PC-9 (cell line): Measurements from ENCODE around the gene TNFRSF1A. TPM values are rescaled to one million over a fixed set of nuclear protein-coding genes. Genes with fewer than 3 reads are reported as not detected.
A peak's percentile ranks its signal among the peaks of the same experiment; 100 is the strongest.

Experiments
- BruUV-seq: library from RNA; stranded (reverse); fragments of 400-500 nt; replicated peaks from 2 replicates; lab custom pipeline; 2021; lab: Mats Ljungman, UMichigan
- CTCF ChIA-PET: fragments of 300-600 bp; sonication (Branson Sonifier 250); formaldehyde crosslinking; loops from one replicate; lab custom pipeline; 2022; ENCODE audit warnings: antibody characterized with exemption; lab: Charles Lee
- POLR2A ChIA-PET: fragments of 300-600 bp; sonication (Branson Sonifier 250); formaldehyde crosslinking; loops from one replicate; lab custom pipeline; 2022; ENCODE audit warnings: antibody characterized with exemption; ENCODE audit not compliant: unreplicated experiment; lab: Charles Lee
- DNase-seq, 2 experiments: peaks; one replicate each; pipeline versions ENCODE4 v3.0.0 to v3.0.0-alpha.2; 2015 to 2022; ENCODE audit warnings: mixed read lengths in 1 of 2
- H2AFZ ChIP-seq: fragments of 200-600 bp; sonication (generic); 2 replicates; pipeline ENCODE4 v1.8.1; 2017; ENCODE audit warnings: antibody characterized with exemption
- H3F3A ChIP-seq: fragments of 200-600 bp; sonication (generic); 2 replicates; pipeline ENCODE4 v1.8.1; 2017; ENCODE audit warnings: antibody characterized with exemption, mild to moderate bottlenecking, low read depth; ENCODE audit not compliant: insufficient read depth
- H3K27ac ChIP-seq: fragments of 200-600 bp; sonication (generic); 2 replicates; pipeline ENCODE4 v1.6.1; 2016; ENCODE audit warnings: mixed run types
- H3K27me3 ChIP-seq: fragments of 200-600 bp; sonication (generic); 2 replicates; pipeline ENCODE4 v1.6.1; 2016; ENCODE audit warnings: low read depth, mixed run types; ENCODE audit not compliant: insufficient read depth
- H3K36me3 ChIP-seq: fragments of 200-600 bp; sonication (generic); 2 replicates; pipeline ENCODE4 v1.6.1; 2016; ENCODE audit warnings: low read depth, mixed run types
- H3K4me1 ChIP-seq: fragments of 200-600 bp; sonication (generic); replicated peaks from 2 replicates; pipeline ENCODE4 v1.6.1; 2016; ENCODE audit warnings: mixed run types; ENCODE audit not compliant: insufficient read depth
- H3K4me2 ChIP-seq: fragments of 200-600 bp; sonication (generic); 2 replicates; pipeline ENCODE4 v1.6.1; 2017; ENCODE audit warnings: mixed run types
- H3K4me3 ChIP-seq: fragments of 200-600 bp; sonication (generic); 2 replicates; pipeline ENCODE4 v1.6.1; 2016; ENCODE audit warnings: mixed run types
- H3K79me2 ChIP-seq: fragments of 200-600 bp; sonication (generic); 2 replicates; pipeline ENCODE4 v1.6.1; 2017; ENCODE audit warnings: low read depth, mixed run types
- H3K9me2 ChIP-seq: fragments of 200-600 bp; sonication (generic); 2 replicates; pipeline ENCODE4 v1.8.1; 2017; ENCODE audit warnings: mild to moderate bottlenecking; ENCODE audit not compliant: insufficient read depth
- H3K9me3 ChIP-seq: fragments of 200-600 bp; sonication (generic); 2 replicates; pipeline ENCODE4 v1.8.1; 2016; ENCODE audit warnings: low read depth; ENCODE audit not compliant: insufficient read depth
- H4K20me1 ChIP-seq: fragments of 200-600 bp; sonication (generic); 2 replicates; pipeline ENCODE4 v1.8.1; 2017; ENCODE audit not compliant: insufficient read depth
- EZH2 ChIP-seq: fragments of 200-600 bp; sonication (generic); IDR thresholded peaks from 2 replicates; pipeline ENCODE4 v1.8.0; 2017; ENCODE audit warnings: antibody characterized with exemption, low read depth
- intact Hi-C: fragments of 100-400 bp; cut with micrococcal nuclease; formaldehyde crosslinking; loops from one replicate; pipeline ENCODE4 v1.10.0; 2022; ENCODE audit not compliant: unreplicated experiment
- total RNA-seq: library from RNA; stranded (reverse); gene quantifications from 2 replicates; pipeline ENCODE4 v1.2.3, GENCODE V29; 2021
- TF ChIP-seq, protein P1 (sequence below): fragments of 200-600 bp; sonication (generic); conservative IDR thresholded peaks from 2 replicates; pipeline ENCODE4 v1.6.1; 2017; ENCODE audit warnings: mixed run types, antibody characterized with exemption, mild to moderate bottlenecking, moderate library complexity

TNFRSF1A gene
- total RNA-seq, 1 experiment from 2014 or later: 165 TPM

DNA sequence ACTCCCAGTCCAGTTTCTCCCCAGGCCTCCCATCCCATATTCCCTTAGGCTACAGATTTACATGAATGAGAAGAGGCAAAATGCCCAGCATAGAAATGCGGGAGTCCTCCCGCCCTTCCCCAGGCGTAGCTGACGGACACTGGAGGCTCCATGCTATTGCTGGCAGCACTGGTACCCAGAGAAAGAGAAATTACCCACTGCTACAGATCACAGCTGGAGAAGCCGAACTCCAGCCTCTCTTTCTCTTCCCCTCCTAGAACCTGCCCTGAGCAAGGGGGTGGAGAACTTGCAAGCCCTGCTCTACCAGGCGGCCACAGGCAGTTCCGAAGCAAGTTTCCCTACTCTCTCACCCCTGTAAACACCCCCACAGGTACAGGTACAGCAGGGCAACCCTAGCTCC is 45.7 kb upstream of the TNFRSF1A start:
- H3K9me2 ChIP-seq: no peaks in the 10 kb centered on the region
- H3K27me3 ChIP-seq: no peaks in the 10 kb centered on the region
- H3K27ac ChIP-seq: no peak overlapping the region
- no TSS peak for BruUV-seq
- DNase-seq: no peak
- H4K20me1 ChIP-seq: peaks cover 3% of the 10 kb centered on the region
- intact Hi-C loops: no loop called here
- H3K9me3 ChIP-seq: no peaks in the 10 kb centered on the region
- peaks cover 29% of the 10 kb centered on the region for H3K4me1 ChIP-seq
- H3K4me3 ChIP-seq: no peak overlapping the region
- no peak overlapping the region for H2AFZ ChIP-seq
- H3F3A ChIP-seq: peaks cover 53% of the 10 kb centered on the region
- peaks cover 43% of the 10 kb centered on the region for H3K36me3 ChIP-seq
- CTCF ChIA-PET: no interaction called here
- no peak for TF ChIP-seq EZH2
- TF ChIP-seq, protein P1, sequence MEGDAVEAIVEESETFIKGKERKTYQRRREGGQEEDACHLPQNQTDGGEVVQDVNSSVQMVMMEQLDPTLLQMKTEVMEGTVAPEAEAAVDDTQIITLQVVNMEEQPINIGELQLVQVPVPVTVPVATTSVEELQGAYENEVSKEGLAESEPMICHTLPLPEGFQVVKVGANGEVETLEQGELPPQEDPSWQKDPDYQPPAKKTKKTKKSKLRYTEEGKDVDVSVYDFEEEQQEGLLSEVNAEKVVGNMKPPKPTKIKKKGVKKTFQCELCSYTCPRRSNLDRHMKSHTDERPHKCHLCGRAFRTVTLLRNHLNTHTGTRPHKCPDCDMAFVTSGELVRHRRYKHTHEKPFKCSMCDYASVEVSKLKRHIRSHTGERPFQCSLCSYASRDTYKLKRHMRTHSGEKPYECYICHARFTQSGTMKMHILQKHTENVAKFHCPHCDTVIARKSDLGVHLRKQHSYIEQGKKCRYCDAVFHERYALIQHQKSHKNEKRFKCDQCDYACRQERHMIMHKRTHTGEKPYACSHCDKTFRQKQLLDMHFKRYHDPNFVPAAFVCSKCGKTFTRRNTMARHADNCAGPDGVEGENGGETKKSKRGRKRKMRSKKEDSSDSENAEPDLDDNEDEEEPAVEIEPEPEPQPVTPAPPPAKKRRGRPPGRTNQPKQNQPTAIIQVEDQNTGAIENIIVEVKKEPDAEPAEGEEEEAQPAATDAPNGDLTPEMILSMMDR: no peak
- H3K79me2 ChIP-seq: peaks cover 52% of the 10 kb centered on the region
- POLR2A ChIA-PET: interaction anchor here (0.6 to 0.7 kb wide), 4 partner anchors 61 to 467 kb away, joined by 3 to 5 read pairs (median 3); no protein-coding TSS in a partner anchor
- no peak overlapping the region for H3K4me2 ChIP-seq

DNA sequence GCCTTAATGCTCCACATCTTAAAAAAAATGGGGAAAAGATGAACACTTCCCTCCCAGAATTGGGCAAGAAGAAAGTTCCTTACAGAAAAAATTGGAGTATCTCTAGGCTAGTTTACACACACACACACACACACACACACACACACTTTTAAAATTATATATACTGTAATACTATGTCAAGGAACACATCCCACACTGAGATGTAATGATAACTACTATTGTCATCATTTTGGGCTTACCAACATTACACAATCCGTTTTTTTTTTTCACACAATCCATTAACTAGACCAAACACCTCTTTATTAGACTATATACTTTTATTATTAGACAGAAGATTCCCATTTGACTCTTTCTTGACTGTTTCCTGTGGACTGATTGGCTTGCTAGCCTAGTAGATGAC is 44.6 kb upstream of the TNFRSF1A start:
- Histone ChIP-seq H3K4me2 (peak overlapping the region; percentile 94), H3K79me2 (peaks cover 52% of the 10 kb centered on the region)
- POLR2A ChIA-PET: no interaction called here

DNA sequence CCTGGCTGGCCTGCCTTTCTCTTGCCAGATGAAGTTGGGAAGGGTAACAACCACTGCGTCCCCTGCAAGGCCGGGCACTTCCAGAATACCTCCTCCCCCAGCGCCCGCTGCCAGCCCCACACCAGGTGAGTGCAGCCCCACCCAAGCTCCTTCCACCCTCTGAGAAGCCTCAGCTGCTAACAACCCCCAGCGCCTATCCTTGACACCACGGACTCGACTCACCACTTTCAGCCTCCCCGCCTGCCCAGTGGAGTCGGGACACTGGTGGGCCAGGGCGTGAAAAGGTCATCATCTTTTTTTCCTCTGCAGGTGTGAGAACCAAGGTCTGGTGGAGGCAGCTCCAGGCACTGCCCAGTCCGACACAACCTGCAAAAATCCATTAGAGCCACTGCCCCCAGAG is 44.2 kb upstream of the TNFRSF1A start:
- peaks cover 41% of the 10 kb centered on the region for H3F3A ChIP-seq
- POLR2A ChIA-PET: interaction anchor here (0.6 kb wide), 2 partner anchors 51 to 63 kb away, joined by 4 read pairs; no protein-coding TSS in a partner anchor

More for the DNA sequence above, 44.6 kb upstream of the TNFRSF1A start:
- H4K20me1 ChIP-seq: peaks cover 3% of the 10 kb centered on the region
- TF ChIP-seq, protein P1: no peak
- TF ChIP-seq EZH2: no peak
- intact Hi-C loops: no loop called here
- H3F3A ChIP-seq: peaks cover 43% of the 10 kb centered on the region
- CTCF ChIA-PET: interaction anchor here (0.7 kb wide), 1 partner anchor 50 kb away, joined by 4 read pairs; no protein-coding TSS in a partner anchor
- H3K4me3 ChIP-seq: no peak overlapping the region
- H3K36me3 ChIP-seq: peaks cover 40% of the 10 kb centered on the region
- peaks cover 29% of the 10 kb centered on the region for H3K4me1 ChIP-seq
- no TSS peak for BruUV-seq
- H3K27ac ChIP-seq: no peak overlapping the region
- no peak overlapping the region for H2AFZ ChIP-seq
- no peaks in the 10 kb centered on the region for H3K9me3 ChIP-seq
- H3K27me3 ChIP-seq: no peaks in the 10 kb centered on the region
- no peak for DNase-seq
- H3K9me2 ChIP-seq: no peaks in the 10 kb centered on the region

More for the DNA sequence above, 44.2 kb upstream of the TNFRSF1A start:
- no TSS peak for BruUV-seq
- intact Hi-C loops: no loop called here
- CTCF ChIA-PET: interaction anchor here (0.7 kb wide), 1 partner anchor 50 kb away, joined by 4 read pairs; no protein-coding TSS in a partner anchor
- Histone ChIP-seq H3K27me3 (no peaks in the 10 kb centered on the region), H4K20me1 (peaks cover 3% of the 10 kb centered on the region), H3K4me1 (peaks cover 29% of the 10 kb centered on the region), H3K36me3 (peaks cover 35% of the 10 kb centered on the region), H3K4me3 (no peak overlapping the region), H2AFZ (no peak overlapping the region), H3K4me2 (peak overlapping the region; percentile 94), H3K79me2 (peaks cover 52% of the 10 kb centered on the region), H3K9me3 (no peaks in the 10 kb centered on the region), H3K9me2 (no peaks in the 10 kb centered on the region), H3K27ac (no peak overlapping the region)
- no peak for DNase-seq
- TF ChIP-seq, protein P1: no peak
- TF ChIP-seq EZH2: no peak
